Posterior cingulate gyrus (tissue), 11 donors: ENCODE measurements around the gene PPIL6.
"Not testable (repeated sequence)": the region's sequence is repeated elsewhere in the genome, so short reads cannot be mapped to it uniquely, and the experiment has no call there.

Experiments used
- DNase-seq, 10 donors: peaks; one replicate each; pipeline versions ENCODE4 v3.0.0 to v3.0.0-alpha.2; 2020 to 2021; ENCODE audit warnings: mixed read lengths in 3 of 10
- intact Hi-C: fragments of 100-400 bp; cut with DNase I; formaldehyde crosslinking; loops from one replicate; pipeline ENCODE4 v1.15.1; 2023

PPIL6 gene

GRCh38 chr6:109469591-109470189, 29.3 kb upstream of the PPIL6 start:
- intact Hi-C loops = no loop called here
- DNase-seq = no peak

DNA sequence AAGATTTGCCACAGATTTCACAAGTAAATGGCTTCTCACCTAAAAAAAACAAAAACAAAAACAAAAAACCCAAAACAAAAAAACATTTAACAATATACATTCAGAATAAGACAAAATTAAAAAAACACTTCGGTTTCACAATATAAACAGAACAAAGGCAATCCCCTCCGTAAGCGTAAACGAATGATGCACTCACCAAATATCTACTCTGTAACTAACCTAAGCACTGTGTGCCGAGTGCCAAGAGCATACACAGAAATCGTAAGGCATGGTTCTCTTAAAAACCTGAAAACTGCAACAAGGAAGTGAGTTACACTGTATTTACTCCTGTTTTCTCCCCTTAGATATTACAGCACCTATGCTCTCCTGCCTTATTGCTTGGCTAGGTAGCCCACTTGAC, 27.3 kb upstream of the PPIL6 start:
- intact Hi-C loops = no loop called here
- DNase-seq = no peak

DNA sequence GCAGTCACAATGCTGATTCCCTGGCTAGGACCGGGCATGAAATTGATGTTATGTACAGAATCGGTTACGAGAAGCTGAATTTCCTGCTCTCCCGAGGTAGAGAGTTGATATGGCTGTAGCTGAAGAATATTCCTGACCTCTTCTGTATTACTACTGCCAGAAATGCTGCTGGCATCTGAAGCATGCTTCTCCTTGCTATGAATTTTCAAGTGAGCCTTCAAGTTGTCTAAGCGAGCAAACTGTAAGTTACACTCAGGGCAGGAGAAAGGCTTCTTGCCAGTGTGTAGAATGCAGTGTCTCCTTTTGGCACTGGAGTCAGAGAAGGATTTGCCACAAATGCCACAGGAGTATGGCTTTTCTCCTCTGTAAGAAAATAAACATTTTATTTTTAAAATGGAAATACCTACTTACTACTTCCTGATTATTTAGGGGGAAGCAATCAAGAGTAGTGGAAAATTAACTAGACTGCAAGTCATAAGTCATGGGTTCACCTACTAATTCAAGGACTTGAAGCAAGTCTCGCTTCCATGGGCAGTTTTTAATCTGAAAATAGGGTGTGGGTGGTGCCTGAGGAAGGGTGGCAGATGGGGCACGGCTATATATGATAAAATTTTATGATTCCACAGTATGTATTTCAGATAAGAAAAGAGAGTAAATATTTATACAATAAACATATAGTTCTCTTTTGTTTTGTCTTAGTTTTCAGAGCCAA, 25.9 kb upstream of the PPIL6 start:
- intact Hi-C loops = no loop called here
- DNase-seq = no peak

- intact Hi-C loops = no loop called here
- peak in 7 of 10 donors; percentile 39 to 93 (median 55) for DNase-seq
Measured at GRCh38 chr6:109465772-109466171, 25.3 kb upstream of the PPIL6 start.

GRCh38 chr6:109461733-109462526, 21.5 kb upstream of the PPIL6 start:
- DNase-seq = no peak
- intact Hi-C loops = no loop called here

DNA sequence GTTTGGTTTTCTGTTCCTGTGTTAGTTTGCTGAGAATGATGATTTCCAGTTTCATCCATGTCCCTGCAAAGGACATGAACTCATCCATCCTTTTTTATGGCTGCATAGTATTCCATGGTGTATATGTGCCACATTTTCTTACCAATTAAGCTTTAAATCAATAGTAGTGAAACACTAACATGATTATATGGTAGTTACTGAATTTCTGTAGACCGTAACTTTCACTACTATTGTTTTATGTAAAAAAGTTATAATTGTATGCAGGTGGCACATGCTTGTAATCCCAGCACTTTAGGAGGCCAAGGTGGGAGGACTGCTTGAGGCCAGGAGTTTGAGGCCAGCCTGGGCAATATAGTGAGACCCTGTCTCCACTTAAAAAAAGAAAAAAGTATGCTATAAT, 20.8 kb upstream of the PPIL6 start:
- intact Hi-C loops, DNase-seq: not testable (repeated sequence)

GRCh38 chr6:109460161-109460829, 19.9 kb upstream of the PPIL6 start:
- DNase-seq = no peak
- intact Hi-C loops = no loop called here

GRCh38 chr6:109458774-109459531, 18.5 kb upstream of the PPIL6 start:
- DNase-seq = no peak

DNA sequence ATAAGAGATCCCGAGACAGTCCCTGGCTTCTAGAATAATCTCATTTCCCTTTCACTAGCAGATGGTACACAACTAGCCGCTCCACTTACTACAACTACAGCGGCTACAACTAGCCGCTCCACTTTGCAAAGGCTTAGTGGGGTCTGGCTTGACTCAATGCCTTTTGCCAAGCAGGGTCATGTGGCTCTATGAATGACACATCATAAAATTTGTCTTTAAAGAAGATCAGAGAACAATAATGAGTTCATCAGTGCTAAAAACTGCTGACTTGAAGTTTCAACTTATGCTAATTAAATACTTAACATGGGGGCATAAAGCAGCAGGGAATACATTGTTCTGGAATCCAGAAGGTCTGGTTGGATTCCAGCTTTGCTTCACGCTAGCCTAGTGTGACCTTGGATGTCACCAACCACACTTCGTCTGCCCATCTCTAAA, 17.2 kb upstream of the PPIL6 start:
- intact Hi-C loops = no loop called here
- no peak for DNase-seq

More at GRCh38 chr6:109458774-109459531, 18.5 kb upstream of the PPIL6 start:
- intact Hi-C loops = no loop called here

- intact Hi-C loops = no loop called here
- DNase-seq = peak in 1 of 10 donors; percentile 86
Measured at GRCh38 chr6:109456710-109457561, 16.5 kb upstream of the PPIL6 start.

GRCh38 chr6:109456111-109456583, 15.7 kb upstream of the PPIL6 start:
- peak in 1 of 10 donors; percentile 86 for DNase-seq

DNA sequence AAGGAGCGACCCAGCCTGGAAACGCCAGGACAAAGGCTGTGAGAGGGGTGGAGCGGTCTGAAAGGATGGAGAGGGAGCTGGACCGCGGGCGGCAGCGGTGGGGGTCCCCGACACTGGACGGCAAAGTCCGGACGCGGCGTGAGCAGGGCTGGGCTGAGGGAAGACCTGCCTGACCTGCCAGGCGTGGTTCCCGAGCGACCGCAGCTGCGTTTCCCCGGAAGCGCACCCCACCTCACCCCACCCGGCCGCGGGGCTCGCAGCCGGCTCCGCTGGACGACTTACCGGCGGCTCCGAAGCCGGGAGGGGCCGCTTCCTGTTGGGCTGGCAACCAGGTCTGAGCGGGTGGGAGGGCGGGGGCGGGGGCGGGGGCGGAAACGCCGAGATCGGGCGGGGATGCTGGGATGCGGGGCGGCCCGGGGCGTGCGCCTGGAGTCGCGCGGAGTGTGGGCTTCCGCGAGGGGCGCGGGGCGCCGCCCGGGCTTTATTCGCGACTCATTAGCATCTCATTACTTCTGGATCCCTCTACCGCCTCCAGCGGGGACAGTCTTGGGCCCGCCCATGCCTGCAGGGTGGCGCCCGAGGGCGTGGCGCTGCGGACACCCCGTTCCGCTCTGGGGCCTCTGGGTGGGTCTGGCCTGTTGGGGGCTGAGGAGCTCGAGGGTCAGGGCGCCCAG, 15.1 kb upstream of the PPIL6 start, which contains the start of gene MICAL1:
Gene MICAL1, minus strand, starts transcription at position 336 of the 674 bp plus-strand sequence. CDS start 1,576 bp downstream, outside the sequence.
- intact Hi-C loops = no loop called here
- DNase-seq = peak in 8 of 10 donors; percentile 46 to 92 (median 60)

More at GRCh38 chr6:109456111-109456583, 15.7 kb upstream of the PPIL6 start:
- intact Hi-C loops = no loop called here

DNA sequence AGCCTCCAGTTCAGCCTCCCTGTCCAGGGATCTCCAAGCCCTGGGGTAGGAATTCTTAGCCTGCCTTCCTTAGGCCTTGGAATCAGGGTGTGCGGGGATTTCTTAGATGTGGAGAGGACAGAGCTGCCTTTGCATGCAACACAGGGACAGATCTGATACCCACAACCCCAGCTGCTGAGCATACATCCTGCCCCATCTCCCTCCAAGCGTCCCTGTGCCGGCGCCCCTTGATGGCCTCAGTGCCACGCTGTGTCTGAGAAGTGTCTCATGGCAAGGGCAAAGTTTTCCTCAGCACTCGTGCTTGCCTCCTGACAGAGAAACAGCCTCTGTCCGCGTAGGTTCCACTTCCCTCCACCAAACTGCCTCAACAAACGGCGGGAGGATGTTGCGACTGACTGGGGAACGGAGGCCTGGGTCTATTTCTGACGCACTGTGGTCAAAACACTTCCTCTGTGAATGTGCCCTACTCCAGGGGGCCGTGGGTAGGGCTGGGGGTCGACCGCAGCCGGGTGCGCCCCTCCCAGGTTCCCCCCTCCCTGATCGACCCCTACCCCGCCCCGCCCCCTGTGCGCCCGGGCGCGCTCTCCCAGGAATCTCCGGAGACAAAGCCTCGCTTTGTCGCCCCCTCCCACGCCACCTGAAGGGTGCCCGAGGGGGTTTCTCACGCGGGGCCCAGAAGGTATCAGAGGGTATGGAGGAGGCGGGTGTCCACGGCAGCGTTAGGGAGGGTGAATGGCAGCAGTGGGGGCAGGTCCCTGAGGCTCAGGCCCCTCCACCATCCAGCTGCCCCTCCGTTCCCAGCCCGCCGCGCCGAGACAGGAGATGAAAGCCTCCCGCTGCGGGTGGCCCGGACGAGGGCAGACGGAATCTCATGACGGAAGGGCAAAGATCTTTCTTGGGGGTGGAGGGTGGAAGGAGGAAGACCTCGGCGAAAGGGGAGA, 14.3 kb upstream of the PPIL6 start:
- DNase-seq = peak in 8 of 10 donors; percentile 33 to 90 (median 52)
- intact Hi-C loops = no loop called here

DNA sequence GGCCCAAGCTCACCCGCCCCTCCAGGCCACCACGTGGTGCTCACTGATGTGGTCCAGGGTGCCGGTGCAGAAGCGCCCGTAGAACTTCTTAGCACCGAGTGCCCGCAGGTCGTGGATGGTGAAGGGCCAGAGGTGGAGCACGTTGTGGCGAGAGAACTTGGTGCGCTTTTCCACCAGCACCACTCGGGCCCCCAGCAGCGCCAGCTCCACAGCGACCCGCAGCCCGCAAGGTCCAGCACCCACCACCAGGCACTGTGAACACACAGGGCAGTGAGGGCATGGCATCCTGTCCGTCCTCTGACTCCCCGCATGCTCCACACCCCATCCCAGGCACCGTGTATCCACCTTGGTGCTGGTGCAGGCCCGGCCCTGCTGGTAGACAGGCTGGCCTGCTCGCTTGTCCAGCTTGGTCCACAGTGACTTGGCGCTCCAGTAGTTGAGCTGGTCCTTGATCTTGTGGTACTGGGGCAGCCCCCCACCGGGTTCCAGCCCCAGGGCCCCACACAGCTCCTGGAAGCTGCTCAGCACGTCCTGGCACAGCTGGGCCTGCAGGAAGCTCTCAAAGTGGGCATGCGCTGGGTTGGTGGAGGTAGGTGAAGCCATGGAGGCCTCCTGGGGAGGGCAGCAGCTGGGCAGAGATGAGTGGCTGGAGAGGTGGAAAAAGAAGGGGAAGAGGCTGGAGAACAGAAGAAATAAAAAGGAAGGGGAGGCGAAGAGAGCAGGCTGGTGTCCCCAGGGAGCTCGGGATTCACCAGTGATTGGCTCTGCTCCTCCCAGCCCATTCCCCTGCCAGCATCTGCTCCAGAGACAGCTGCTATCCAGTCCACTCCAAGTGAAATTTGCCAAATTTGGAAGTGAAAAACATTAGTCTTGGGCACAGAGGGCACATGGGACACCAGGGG, 13.4 kb upstream of the PPIL6 start:
- intact Hi-C loops = no loop called here
- DNase-seq = peak in 2 of 10 donors; percentile 70 to 82

DNA sequence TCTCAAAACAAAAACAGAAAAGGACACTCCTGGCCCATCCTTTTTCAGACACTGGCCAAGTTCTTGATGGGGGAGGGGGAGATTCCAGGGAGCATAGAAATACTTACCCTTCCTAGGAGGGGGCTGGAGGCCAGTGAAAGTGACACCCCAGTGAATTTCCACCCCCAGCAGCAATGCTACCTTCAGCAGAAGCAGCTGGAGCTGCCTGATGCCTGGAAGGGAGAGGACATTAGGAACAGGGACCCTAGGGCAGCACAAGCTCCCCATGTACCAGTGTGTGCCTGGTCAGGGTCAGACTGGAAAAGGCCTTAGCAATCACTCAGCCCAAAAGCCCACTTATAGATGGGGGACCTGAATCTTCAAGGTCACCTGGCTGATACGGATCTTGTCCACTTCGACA, 12.7 kb upstream of the PPIL6 start:
- intact Hi-C loops = no loop called here
- DNase-seq = no peak

DNA sequence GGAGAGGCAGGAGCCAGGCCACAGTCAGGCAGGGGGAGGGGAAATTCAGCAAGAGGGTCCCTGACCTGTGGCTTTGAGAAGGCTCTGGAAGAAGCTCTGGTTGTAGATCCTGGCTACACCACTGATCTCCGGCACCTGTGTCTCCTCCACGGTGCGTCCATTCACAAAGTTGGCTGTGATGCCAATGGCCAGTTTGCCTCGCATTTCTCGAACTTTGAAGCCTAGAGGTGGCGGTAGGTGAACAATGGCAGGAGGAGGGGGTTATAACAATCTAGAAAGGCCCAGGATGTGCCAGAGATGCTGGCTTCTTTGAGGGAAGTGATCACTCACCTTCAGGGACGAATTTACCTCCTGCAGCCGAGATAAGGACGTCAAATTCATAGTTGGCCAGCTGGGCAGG, 11.8 kb upstream of the PPIL6 start:
- intact Hi-C loops = no loop called here
- peak in 1 of 10 donors; percentile 43 for DNase-seq
